Neural cell (in vitro differentiated cells): ENCODE measurements around the gene MIGA2.

ENCODE experiments used
- CTCF ChIP-seq: fragments of 450-650 bp; IDR thresholded peaks from 2 replicates; pipeline ENCODE4 v1.5.1; 2014; ENCODE audit warnings: antibody characterized with exemption, mild to moderate bottlenecking, moderate library complexity; ENCODE audit not compliant: poor library complexity, severe bottlenecking
- EP300 ChIP-seq: fragments of 450-650 bp; conservative IDR thresholded peaks from 2 replicates; pipeline ENCODE4 v1.6.1; 2014; ENCODE audit warnings: antibody characterized with exemption, mild to moderate bottlenecking, moderate library complexity; ENCODE audit not compliant: poor library complexity, severe bottlenecking
- EZH2 ChIP-seq: fragments of 200-600, 300-800 bp; shearing (Covaris generic), sonication (generic); IDR thresholded peaks from 2 replicates; pipeline ENCODE4 v1.6.1; 2014; ENCODE audit warnings: antibody characterized with exemption, low read length, borderline replicate concordance, mild to moderate bottlenecking; ENCODE audit not compliant: insufficient read depth, poor library complexity, severe bottlenecking
- POLR2AphosphoS5 ChIP-seq: IDR thresholded peaks from 2 replicates; pipeline ENCODE4 v1.6.1; 2012
- RAD21 ChIP-seq: fragments of 450-650 bp; conservative IDR thresholded peaks from 2 replicates; pipeline ENCODE4 v1.6.1; 2014; ENCODE audit warnings: antibody characterized with exemption, mild to moderate bottlenecking, moderate library complexity
- REST ChIP-seq: IDR thresholded peaks from 2 replicates; pipeline ENCODE4 v1.6.1; 2012; ENCODE audit warnings: borderline replicate concordance
- SMC3 ChIP-seq: fragments of 450-650 bp; conservative IDR thresholded peaks from 2 replicates; pipeline ENCODE4 v1.6.1; 2014; ENCODE audit warnings: antibody characterized with exemption, mild to moderate bottlenecking, moderate library complexity; ENCODE audit not compliant: poor library complexity

GRCh38 chr9:129011170-129011569 is 25.3 kb upstream of the MIGA2 start:
- TF ChIP-seq REST, result no peak
- TF ChIP-seq CTCF, result no peak
- no peak for TF ChIP-seq EP300
- no peak for TF ChIP-seq RAD21
- no peak for TF ChIP-seq SMC3
- no peak for TF ChIP-seq EZH2
- TF ChIP-seq POLR2AphosphoS5, result no peak
